ENCODE measurements around the gene WDR33.

WDR33 gene

DNA sequence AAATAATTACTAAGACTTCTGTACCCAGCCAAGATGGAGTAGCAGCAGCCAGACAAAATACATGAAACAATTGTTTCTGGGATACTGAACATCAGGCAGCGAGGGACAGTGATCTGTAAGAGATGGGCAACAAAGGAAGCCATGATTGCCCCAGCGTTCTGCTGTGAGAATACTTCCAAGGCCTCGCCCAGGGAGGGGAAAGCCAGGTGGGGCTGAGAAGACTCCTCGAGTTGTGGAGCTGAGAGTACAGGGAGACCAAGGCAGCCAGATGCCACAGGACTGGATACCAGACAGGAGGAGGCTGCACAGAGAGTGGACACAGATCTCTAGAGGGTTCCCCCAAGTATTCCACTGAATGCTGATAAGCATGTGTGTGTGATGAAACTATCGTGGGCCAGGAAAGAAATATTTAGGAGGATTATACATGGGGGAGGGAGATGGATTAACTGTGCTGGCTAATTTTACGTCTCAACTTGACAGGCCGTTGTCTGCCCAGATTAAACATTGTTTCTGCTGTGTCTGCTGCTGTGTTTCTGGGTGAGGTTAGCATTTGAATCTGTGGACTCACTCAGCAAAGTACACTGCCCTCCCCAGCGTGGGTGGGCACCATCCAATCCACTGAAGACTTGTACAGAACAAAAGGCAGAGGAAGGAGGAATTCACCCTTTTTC is 125.4 kb downstream of the WDR33 start:
- no peak for TF ChIP-seq NFIC (IDR thresholded peaks at IDR 0.05)
- no peak for TF ChIP-seq RAD21 (IDR thresholded peaks at IDR 0.05; ENCODE audit: low read depth)
- TF ChIP-seq, protein P1, sequence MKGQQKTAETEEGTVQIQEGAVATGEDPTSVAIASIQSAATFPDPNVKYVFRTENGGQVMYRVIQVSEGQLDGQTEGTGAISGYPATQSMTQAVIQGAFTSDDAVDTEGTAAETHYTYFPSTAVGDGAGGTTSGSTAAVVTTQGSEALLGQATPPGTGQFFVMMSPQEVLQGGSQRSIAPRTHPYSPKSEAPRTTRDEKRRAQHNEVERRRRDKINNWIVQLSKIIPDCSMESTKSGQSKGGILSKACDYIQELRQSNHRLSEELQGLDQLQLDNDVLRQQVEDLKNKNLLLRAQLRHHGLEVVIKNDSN (IDR thresholded peaks at IDR 0.05), result no peak
- no peak for TF ChIP-seq MAX (IDR thresholded peaks at IDR 0.05)
- TF ChIP-seq TCF12 (IDR thresholded peaks at IDR 0.05; ENCODE audit: low read depth), result no peak
- TF ChIP-seq TEAD4 (IDR thresholded peaks at IDR 0.05), result no peak
- TF ChIP-seq CREB1 (IDR thresholded peaks at IDR 0.05; ENCODE audit: low read depth), result no peak
- TF ChIP-seq CEBPB (IDR thresholded peaks at IDR 0.05), result no peak
- TF ChIP-seq ZBTB7A (IDR thresholded peaks at IDR 0.05; ENCODE audit: low read depth), result no peak
- no peak for TF ChIP-seq EP300 (IDR thresholded peaks at IDR 0.05; ENCODE audit: borderline replicate concordance)
- no peak for TF ChIP-seq FOXM1 (IDR thresholded peaks at IDR 0.05; ENCODE audit: borderline replicate concordance, low read depth)
- no peak for TF ChIP-seq REST (IDR thresholded peaks at IDR 0.05; ENCODE audit: low read depth)

DNA sequence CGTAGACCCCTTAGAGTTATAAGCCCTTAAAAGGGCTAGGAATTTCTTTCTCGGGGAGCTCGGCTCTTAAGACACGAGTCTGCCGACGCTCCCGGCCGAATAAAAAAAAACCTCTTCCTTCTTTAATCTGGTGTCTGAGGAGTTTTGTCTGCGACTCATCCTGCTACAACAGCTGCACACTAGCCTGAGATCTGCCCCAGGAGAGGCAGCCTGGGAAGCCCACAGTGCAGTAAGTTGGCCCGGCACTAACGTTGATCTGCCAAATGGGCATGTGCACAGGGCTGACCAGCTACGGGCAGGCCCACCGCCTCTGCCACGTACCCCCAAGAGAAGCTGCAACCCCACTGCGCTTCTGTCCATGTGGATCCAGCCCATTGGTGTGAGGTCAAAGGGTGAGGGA is 127.2 kb downstream of the WDR33 start:
- TF ChIP-seq EP300 (IDR thresholded peaks at IDR 0.05; ENCODE audit: borderline replicate concordance) (no peak), MAX (IDR thresholded peaks at IDR 0.05) (no peak), RAD21 (IDR thresholded peaks at IDR 0.05; ENCODE audit: low read depth) (no peak), FOXM1 (IDR thresholded peaks at IDR 0.05; ENCODE audit: borderline replicate concordance, low read depth) (no peak)

DNA sequence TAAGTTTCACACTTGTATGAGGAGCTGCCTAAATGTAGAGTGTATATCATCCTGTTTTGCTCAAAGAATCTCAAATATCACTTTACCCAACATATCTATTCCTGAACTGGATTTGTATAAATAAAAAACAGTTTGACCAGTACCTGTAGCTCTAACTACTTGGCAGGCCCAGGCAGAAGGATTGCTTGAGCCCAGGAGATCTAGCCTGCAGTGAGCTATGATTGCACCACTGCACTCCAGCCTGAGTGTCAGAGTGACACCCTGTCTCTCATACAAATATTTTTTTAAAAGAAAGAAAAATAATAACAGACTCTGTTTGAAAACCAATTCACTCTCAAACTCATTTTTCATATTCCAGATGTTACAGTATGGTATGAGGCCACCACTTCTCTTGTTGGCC is 127.9 kb downstream of the WDR33 start:
- TF ChIP-seq ZBTB7A (IDR thresholded peaks at IDR 0.05; ENCODE audit: low read depth), result no peak
- TF ChIP-seq, protein P1 (IDR thresholded peaks at IDR 0.05), result no peak
- no peak for TF ChIP-seq FOXM1 (IDR thresholded peaks at IDR 0.05; ENCODE audit: borderline replicate concordance, low read depth)
- TF ChIP-seq CEBPB (IDR thresholded peaks at IDR 0.05), result no peak
- TF ChIP-seq CREB1 (IDR thresholded peaks at IDR 0.05; ENCODE audit: low read depth), result no peak
- TF ChIP-seq EGR1 (IDR thresholded peaks at IDR 0.05), result no peak
- TF ChIP-seq EP300 (IDR thresholded peaks at IDR 0.05; ENCODE audit: borderline replicate concordance), result no peak
- TF ChIP-seq RAD21 (IDR thresholded peaks at IDR 0.05; ENCODE audit: low read depth), result no peak
- TF ChIP-seq TCF12 (IDR thresholded peaks at IDR 0.05; ENCODE audit: low read depth), result no peak
- TF ChIP-seq YY1 (IDR thresholded peaks at IDR 0.05; ENCODE audit: low read depth), result no peak
- TF ChIP-seq TEAD4 (IDR thresholded peaks at IDR 0.05), result no peak
- TF ChIP-seq MAX (IDR thresholded peaks at IDR 0.05), result no peak
- TF ChIP-seq REST (IDR thresholded peaks at IDR 0.05; ENCODE audit: low read depth), result no peak
- no peak for TF ChIP-seq NFIC (IDR thresholded peaks at IDR 0.05)
- TF ChIP-seq TAF1 (IDR thresholded peaks at IDR 0.05; ENCODE audit: low read depth), result no peak

GRCh38 chr2:127681976-127682857 is 128.8 kb downstream of the WDR33 start:
- TF ChIP-seq TAF1 (IDR thresholded peaks at IDR 0.05; ENCODE audit: low read depth) (no peak), EP300 (IDR thresholded peaks at IDR 0.05; ENCODE audit: borderline replicate concordance) (no peak), TEAD4 (IDR thresholded peaks at IDR 0.05) (no peak), CEBPB (IDR thresholded peaks at IDR 0.05) (no peak), RAD21 (IDR thresholded peaks at IDR 0.05; ENCODE audit: low read depth) (no peak), ZBTB7A (IDR thresholded peaks at IDR 0.05; ENCODE audit: low read depth) (no peak), TCF12 (IDR thresholded peaks at IDR 0.05; ENCODE audit: low read depth) (no peak), MAX (IDR thresholded peaks at IDR 0.05) (no peak), REST (IDR thresholded peaks at IDR 0.05; ENCODE audit: low read depth) (no peak), YY1 (IDR thresholded peaks at IDR 0.05; ENCODE audit: low read depth) (no peak), CREB1 (IDR thresholded peaks at IDR 0.05; ENCODE audit: low read depth) (no peak), NFIC (IDR thresholded peaks at IDR 0.05) (no peak), FOXM1 (IDR thresholded peaks at IDR 0.05; ENCODE audit: borderline replicate concordance, low read depth) (no peak), EGR1 (IDR thresholded peaks at IDR 0.05) (no peak)
- TF ChIP-seq, protein P1 (IDR thresholded peaks at IDR 0.05), result no peak

Data from Ishikawa (cell line).